H9 (cell line): ENCODE measurements around the gene CLCN3. TPM values are rescaled to one million over a fixed set of nuclear protein-coding genes. Genes with fewer than 3 reads are reported as not detected.

Experiments
- DNase-seq: peaks from one replicate; pipeline ENCODE4 v3.0.0-alpha.2; 2017
- H2AFZ ChIP-seq: one replicate; pipeline ENCODE4 v1.6.1; 2013; ENCODE audit warnings: mild to moderate bottlenecking, low read length, control low read depth, moderate library complexity
- H2AK5ac ChIP-seq: 2 replicates; pipeline ENCODE4 v1.6.1; 2013; ENCODE audit warnings: low read length, control low read depth, mixed read lengths; ENCODE audit not compliant: insufficient read length
- H2BK120ac ChIP-seq: one replicate; pipeline ENCODE4 v1.6.1; 2013; ENCODE audit warnings: low read depth, mild to moderate bottlenecking, low read length, control low read depth, inconsistent platforms; ENCODE audit not compliant: poor library complexity, severe bottlenecking
- H2BK12ac ChIP-seq: 2 replicates; pipeline ENCODE4 v1.6.1; 2013; ENCODE audit warnings: low read length, control low read depth, mixed read lengths, low read depth; ENCODE audit not compliant: insufficient read length
- H2BK15ac ChIP-seq: 2 replicates; pipeline ENCODE4 v1.6.1; 2013; ENCODE audit warnings: low read depth, low read length, control low read depth
- H2BK20ac ChIP-seq: one replicate; pipeline ENCODE4 v1.6.1; 2013; ENCODE audit warnings: low read depth, mild to moderate bottlenecking, low read length, control low read depth, inconsistent platforms; ENCODE audit not compliant: poor library complexity, severe bottlenecking
- H2BK5ac ChIP-seq: 2 replicates; pipeline ENCODE4 v1.6.1; 2013; ENCODE audit warnings: low read length, control low read depth, mixed read lengths; ENCODE audit not compliant: insufficient read length
- H3K14ac ChIP-seq: 2 replicates; pipeline ENCODE4 v1.6.1; 2013; ENCODE audit warnings: low read length, control low read depth; ENCODE audit not compliant: insufficient read depth
- H3K18ac ChIP-seq: 2 replicates; pipeline ENCODE4 v1.6.1; 2013; ENCODE audit warnings: low read depth, mild to moderate bottlenecking, mixed read lengths, low read length, control low read depth; ENCODE audit not compliant: insufficient read length
- H3K23ac ChIP-seq: 2 replicates; pipeline ENCODE4 v1.6.1; 2013; ENCODE audit warnings: low read length, control low read depth, mixed read lengths, low read depth; ENCODE audit not compliant: insufficient read length
- H3K23me2 ChIP-seq: 2 replicates; pipeline ENCODE4 v1.6.1; 2013; ENCODE audit warnings: low read depth, mild to moderate bottlenecking, mixed read lengths, low read length, control low read depth; ENCODE audit not compliant: insufficient read length, poor library complexity, severe bottlenecking
- H3K27ac ChIP-seq: 2 replicates; pipeline ENCODE4 v1.5.1; 2013; ENCODE audit warnings: low read length, control low read depth, mixed read lengths, low read depth; ENCODE audit not compliant: insufficient read length
- H3K27me3 ChIP-seq: 2 replicates; pipeline ENCODE4 v1.6.1; 2013; ENCODE audit warnings: low read length, control low read depth, inconsistent platforms; ENCODE audit not compliant: insufficient read depth
- H3K4ac ChIP-seq: 2 replicates; pipeline ENCODE4 v1.6.1; 2013; ENCODE audit warnings: low read depth, mild to moderate bottlenecking, control low read depth, inconsistent platforms, low read length, moderate library complexity
- H3K4me1 ChIP-seq: 2 replicates; pipeline ENCODE4 v1.6.1; 2013; ENCODE audit warnings: low read length, control low read depth, inconsistent platforms; ENCODE audit not compliant: insufficient read depth
- H3K4me2 ChIP-seq: 2 replicates; pipeline ENCODE4 v1.6.1; 2013; ENCODE audit warnings: low read length, control low read depth, mixed read lengths; ENCODE audit not compliant: insufficient read length, insufficient read depth
- H3K56ac ChIP-seq: 2 replicates; pipeline ENCODE4 v1.6.1; 2013; ENCODE audit warnings: low read depth, mild to moderate bottlenecking, mixed read lengths, low read length, control low read depth; ENCODE audit not compliant: insufficient read length
- H3K79me1 ChIP-seq: 2 replicates; pipeline ENCODE4 v1.6.1; 2013; ENCODE audit warnings: low read depth, mild to moderate bottlenecking, moderate library complexity, low read length, control low read depth, inconsistent platforms; ENCODE audit not compliant: insufficient read depth, poor library complexity, severe bottlenecking
- H3K79me2 ChIP-seq: 2 replicates; pipeline ENCODE4 v1.6.1; 2013; ENCODE audit warnings: low read length, control low read depth, inconsistent platforms; ENCODE audit not compliant: insufficient read depth
- H3K9ac ChIP-seq: 2 replicates; pipeline ENCODE4 v1.6.1; 2013; ENCODE audit warnings: low read length, control low read depth, mixed read lengths; ENCODE audit not compliant: insufficient read length; ENCODE audit errors: extremely low read depth
- H3K9me3 ChIP-seq: one replicate; pipeline ENCODE4 v1.6.1; 2013; ENCODE audit warnings: low read depth, low read length, inconsistent platforms; ENCODE audit not compliant: control insufficient read depth
- H3T11ph ChIP-seq: one replicate; pipeline ENCODE4 v1.6.1; 2013; ENCODE audit warnings: mild to moderate bottlenecking, low read length, control low read depth, inconsistent platforms
- H4K20me1 ChIP-seq: one replicate; pipeline ENCODE4 v1.6.1; 2013; ENCODE audit not compliant: control insufficient read depth, insufficient read length, insufficient read depth
- H4K5ac ChIP-seq: 2 replicates; pipeline ENCODE4 v1.6.1; 2013; ENCODE audit warnings: low read depth, mild to moderate bottlenecking, mixed read lengths, low read length, control low read depth; ENCODE audit not compliant: insufficient read length
- H4K8ac ChIP-seq: replicated peaks from 2 replicates; pipeline ENCODE4 v1.6.1; 2013; ENCODE audit warnings: low read length, control low read depth, mixed read lengths, low read depth; ENCODE audit not compliant: insufficient read length
- H4K91ac ChIP-seq: 2 replicates; pipeline ENCODE4 v1.6.1; 2013; ENCODE audit warnings: low read depth, mild to moderate bottlenecking, moderate library complexity, mixed read lengths, low read length, control low read depth; ENCODE audit not compliant: insufficient read length
- H3K27ac Mint-ChIP-seq, 3 experiments: 2 replicates in 2 of 3; 3 replicates in 1 of 3; pipeline ENCODE4 v1.8.0; 2020 to 2021; ENCODE audit warnings: mixed read lengths in 3 of 3, mild to moderate bottlenecking in 1 of 3, moderate library complexity in 1 of 3
- H3K27me3 Mint-ChIP-seq: 2 replicates; pipeline ENCODE4 v1.8.0; 2021; ENCODE audit warnings: low read depth, mild to moderate bottlenecking, moderate library complexity, mixed read lengths
- H3K36me3 Mint-ChIP-seq, 3 experiments: 2 replicates in 2 of 3; 3 replicates in 1 of 3; pipeline ENCODE4 v1.8.0; 2020 to 2021; ENCODE audit warnings: low read depth in 3 of 3, mixed read lengths in 3 of 3; ENCODE audit not compliant: insufficient read depth in 1 of 3
- H3K4me1 Mint-ChIP-seq, 2 experiments: 2 replicates each; pipeline ENCODE4 v1.8.0; 2020; ENCODE audit warnings: mixed read lengths in 2 of 2
- H3K4me3 Mint-ChIP-seq, 2 experiments: 2 replicates in 1 of 2; 3 replicates in 1 of 2; pipeline ENCODE4 v1.8.0; 2020 to 2021; ENCODE audit warnings: mild to moderate bottlenecking in 2 of 2, mixed read lengths in 2 of 2, moderate library complexity in 1 of 2
- H3K9me3 Mint-ChIP-seq, 2 experiments: 2 replicates in 1 of 2; 3 replicates in 1 of 2; pipeline ENCODE4 v1.8.0; 2020; ENCODE audit warnings: mild to moderate bottlenecking in 2 of 2, mixed read lengths in 2 of 2, moderate library complexity in 1 of 2
- WGBS: extraction: QIAGEN DNeasy Blood & Tissue Kit; methylation state at CpG from one replicate; pipeline ENCODE4 v1.1.7; 2013; ENCODE audit warnings: missing lambda C conversion rate, low lambda C conversion rate, mixed read lengths; ENCODE audit not compliant: insufficient read length; ENCODE audit errors: extremely low coverage; 5-methylcytosine and 5-hydroxymethylcytosine counted together
- total RNA-seq: library from RNA; stranded (reverse); gene quantifications from 2 replicates; pipeline ENCODE4 v1.2.1, GENCODE V29; 2021
- TF ChIP-seq, protein P1 (sequence below): fragments of 200-600 bp; sonication (generic); conservative IDR thresholded peaks from 3 replicates; pipeline ENCODE4 v1.8.0; 2021; ENCODE audit warnings: antibody characterized with exemption, mild to moderate bottlenecking

The CLCN3 gene
- total RNA-seq, 1 experiment from 2014 or later: 25.7 TPM

- peaks cover 9 to 19% of the 10 kb centered on the region in 2 experiments; a peak in 4 of 5 replicates for H3K9me3 Mint-ChIP-seq
- no peak overlapping the region for H3K4me2 ChIP-seq
- no peak overlapping the region for H4K5ac ChIP-seq
- no peak overlapping the region for H3K4me3 Mint-ChIP-seq
- no CpG with 5 or more reads among the region's 4 CpGs for WGBS
- no peaks in the 10 kb centered on the region; the same call in 1 of the 2 replicates for H3K27me3 ChIP-seq
- no peak overlapping the region for H3K9ac ChIP-seq
- H2BK120ac ChIP-seq: no peak overlapping the region
- H2BK12ac ChIP-seq: no peak overlapping the region
- DNase-seq: no peak
- H3K4me1 Mint-ChIP-seq: no peaks in the 10 kb centered on the region
- no peak overlapping the region for H2AK5ac ChIP-seq
- H3T11ph ChIP-seq: no peak overlapping the region
- no peak overlapping the region for H2AFZ ChIP-seq
- no peak overlapping the region for H2BK20ac ChIP-seq
- H2BK5ac ChIP-seq: no peak overlapping the region
- H3K27ac ChIP-seq: no peak overlapping the region
- no peaks in the 10 kb centered on the region for H3K9me3 ChIP-seq
- no peaks in the 10 kb centered on the region for H3K27me3 Mint-ChIP-seq
- no peaks in the 10 kb centered on the region for H3K79me2 ChIP-seq
- no peak overlapping the region for H3K14ac ChIP-seq
- H4K8ac ChIP-seq: no peak overlapping the region
- no peaks in the 10 kb centered on the region for H3K79me1 ChIP-seq
- H3K56ac ChIP-seq: no peak overlapping the region
- no peaks in the 10 kb centered on the region for H3K4me1 ChIP-seq
- no peak overlapping the region for H3K18ac ChIP-seq
- no peak overlapping the region for H3K4ac ChIP-seq
- no peak overlapping the region for H2BK15ac ChIP-seq
- TF ChIP-seq, protein P1, sequence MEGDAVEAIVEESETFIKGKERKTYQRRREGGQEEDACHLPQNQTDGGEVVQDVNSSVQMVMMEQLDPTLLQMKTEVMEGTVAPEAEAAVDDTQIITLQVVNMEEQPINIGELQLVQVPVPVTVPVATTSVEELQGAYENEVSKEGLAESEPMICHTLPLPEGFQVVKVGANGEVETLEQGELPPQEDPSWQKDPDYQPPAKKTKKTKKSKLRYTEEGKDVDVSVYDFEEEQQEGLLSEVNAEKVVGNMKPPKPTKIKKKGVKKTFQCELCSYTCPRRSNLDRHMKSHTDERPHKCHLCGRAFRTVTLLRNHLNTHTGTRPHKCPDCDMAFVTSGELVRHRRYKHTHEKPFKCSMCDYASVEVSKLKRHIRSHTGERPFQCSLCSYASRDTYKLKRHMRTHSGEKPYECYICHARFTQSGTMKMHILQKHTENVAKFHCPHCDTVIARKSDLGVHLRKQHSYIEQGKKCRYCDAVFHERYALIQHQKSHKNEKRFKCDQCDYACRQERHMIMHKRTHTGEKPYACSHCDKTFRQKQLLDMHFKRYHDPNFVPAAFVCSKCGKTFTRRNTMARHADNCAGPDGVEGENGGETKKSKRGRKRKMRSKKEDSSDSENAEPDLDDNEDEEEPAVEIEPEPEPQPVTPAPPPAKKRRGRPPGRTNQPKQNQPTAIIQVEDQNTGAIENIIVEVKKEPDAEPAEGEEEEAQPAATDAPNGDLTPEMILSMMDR: no peak
- no peaks in the 10 kb centered on the region for H4K20me1 ChIP-seq
- H3K27ac Mint-ChIP-seq: no peak overlapping the region
- no peaks in the 10 kb centered on the region for H3K23me2 ChIP-seq
- H3K36me3 Mint-ChIP-seq: peaks cover 16 to 41% (median 31%) of the 10 kb centered on the region in 3 experiments; a peak in 6 of 7 replicates
- H3K23ac ChIP-seq: no peak overlapping the region
- no peak overlapping the region for H4K91ac ChIP-seq
Measured at GRCh38 chr4:169682372-169683047, 62.1 kb downstream of the CLCN3 start.
